ENCODE measurements around the gene DIAPH3.

The DIAPH3 gene

GRCh38 chr13:60155978-60156377 lies 7.8 kb downstream of the DIAPH3 start:
- DNase-seq: peak; percentile 51

DNA sequence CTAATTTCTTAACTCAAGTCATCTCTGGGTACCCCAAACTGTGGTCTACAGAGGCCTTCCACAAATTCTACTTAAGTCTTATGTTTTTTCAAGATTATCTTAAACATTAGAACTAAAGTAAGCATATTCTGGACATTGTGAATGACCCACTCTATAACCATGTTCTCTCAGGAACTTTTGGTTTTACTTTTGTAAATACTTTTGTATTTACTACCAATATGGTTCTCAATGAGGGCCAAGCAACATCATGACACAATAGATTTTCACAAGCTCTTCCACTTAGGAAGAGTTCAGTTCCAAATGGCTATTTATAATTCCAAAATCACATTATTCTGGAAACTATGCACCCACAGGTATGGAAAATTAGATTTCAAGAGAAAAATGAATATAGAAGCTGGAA lies 10.8 kb downstream of the DIAPH3 start:
- DNase-seq: no peak

- peak; percentile 38 for DNase-seq
Measured at GRCh38 chr13:60152114-60152513, 11.6 kb downstream of the DIAPH3 start.

GRCh38 chr13:60150538-60150937 lies 13.2 kb downstream of the DIAPH3 start:
- peak; percentile 41 for DNase-seq

DNA sequence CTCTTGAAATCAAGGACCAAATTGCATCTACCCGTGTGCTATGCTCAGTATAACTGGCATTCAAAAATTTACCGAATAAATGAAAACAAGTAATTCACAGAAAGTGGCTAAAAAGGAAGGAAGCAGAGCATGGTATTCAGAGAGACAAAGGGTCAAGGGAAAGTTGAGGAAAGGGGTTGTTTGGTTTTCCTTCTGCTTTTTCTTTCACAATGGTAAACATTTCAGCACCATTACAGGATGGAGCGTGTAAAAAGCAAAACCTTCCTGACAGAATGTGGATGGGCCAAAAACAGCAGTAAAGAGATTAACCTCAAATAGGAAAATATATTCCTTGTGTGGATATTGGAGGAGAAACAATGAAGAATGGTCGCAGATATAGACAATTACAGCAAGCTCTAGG lies 14.8 kb downstream of the DIAPH3 start:
- no peak for DNase-seq

GRCh38 chr13:60147361-60147760 lies 16.4 kb downstream of the DIAPH3 start:
- no peak for DNase-seq

DNA sequence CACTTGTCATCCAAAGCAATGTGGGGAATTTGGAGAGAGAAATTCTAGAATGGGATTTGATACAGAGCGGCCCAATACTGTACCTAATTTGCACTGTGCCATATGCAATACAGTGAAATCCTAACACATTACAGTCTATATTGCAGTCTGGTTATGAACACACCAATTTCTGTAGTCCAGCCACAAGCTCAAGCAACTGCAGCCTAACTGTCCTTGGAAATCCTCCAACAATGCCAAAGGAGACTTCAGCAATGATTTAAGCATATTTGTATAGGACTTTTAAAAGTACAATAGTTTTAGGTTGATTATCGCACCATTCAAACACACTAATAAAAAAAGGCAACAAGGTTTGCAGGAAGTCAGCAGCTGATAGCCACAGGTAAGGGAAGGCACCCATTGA lies 17.3 kb downstream of the DIAPH3 start:
- peak; percentile 31 for DNase-seq

DNA sequence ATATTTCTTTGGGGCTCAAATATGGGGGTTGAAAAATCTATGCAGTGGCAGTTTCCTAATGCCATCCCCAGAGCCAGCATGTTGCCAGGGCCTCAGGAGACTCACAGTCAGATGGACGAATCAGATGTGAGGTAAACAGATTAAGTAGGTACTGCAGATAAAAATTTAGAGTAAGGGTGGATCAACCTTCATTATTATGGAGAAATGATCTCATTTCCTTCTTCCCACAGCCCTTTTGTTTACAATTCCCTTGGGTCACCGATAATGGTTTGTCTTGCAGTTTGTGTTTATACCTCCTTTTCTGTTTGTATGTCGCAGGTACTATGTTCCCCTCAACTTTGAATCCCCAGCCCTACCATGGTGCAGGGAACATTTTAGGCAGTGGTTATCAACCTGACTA lies 20.0 kb downstream of the DIAPH3 start:
- peak; percentile 90 for DNase-seq

- DNase-seq: no peak
Measured at GRCh38 chr13:60139272-60139671, 24.5 kb downstream of the DIAPH3 start.

GRCh38 chr13:60138674-60139073 lies 25.1 kb downstream of the DIAPH3 start:
- no peak for DNase-seq

GRCh38 chr13:60137911-60138560 lies 25.7 kb downstream of the DIAPH3 start:
- DNase-seq: no peak

DNA sequence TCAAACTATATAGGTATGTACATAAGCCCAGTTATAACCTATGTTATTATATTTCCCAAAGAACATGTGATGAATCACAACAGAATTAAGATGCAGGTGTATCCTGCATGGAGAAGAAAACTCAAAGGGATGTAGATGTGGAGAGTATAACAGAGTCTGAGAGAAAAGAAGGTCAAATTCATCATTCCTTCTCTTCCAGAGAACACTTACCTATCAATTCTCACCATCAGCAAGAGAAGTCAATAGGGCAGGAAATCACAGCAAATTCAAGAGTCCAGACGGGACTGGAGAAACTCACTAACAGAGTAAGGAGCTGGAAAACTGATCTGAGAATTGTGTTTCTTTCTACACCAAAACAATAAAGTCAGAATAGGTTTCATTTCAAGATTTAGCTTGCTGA lies 28.4 kb downstream of the DIAPH3 start:
- DNase-seq: no peak

GRCh38 chr13:60134376-60134775 lies 29.4 kb downstream of the DIAPH3 start:
- peak; percentile 16 for DNase-seq

- DNase-seq: no peak
Measured at GRCh38 chr13:60121337-60121687, 42.4 kb downstream of the DIAPH3 start.

DNA sequence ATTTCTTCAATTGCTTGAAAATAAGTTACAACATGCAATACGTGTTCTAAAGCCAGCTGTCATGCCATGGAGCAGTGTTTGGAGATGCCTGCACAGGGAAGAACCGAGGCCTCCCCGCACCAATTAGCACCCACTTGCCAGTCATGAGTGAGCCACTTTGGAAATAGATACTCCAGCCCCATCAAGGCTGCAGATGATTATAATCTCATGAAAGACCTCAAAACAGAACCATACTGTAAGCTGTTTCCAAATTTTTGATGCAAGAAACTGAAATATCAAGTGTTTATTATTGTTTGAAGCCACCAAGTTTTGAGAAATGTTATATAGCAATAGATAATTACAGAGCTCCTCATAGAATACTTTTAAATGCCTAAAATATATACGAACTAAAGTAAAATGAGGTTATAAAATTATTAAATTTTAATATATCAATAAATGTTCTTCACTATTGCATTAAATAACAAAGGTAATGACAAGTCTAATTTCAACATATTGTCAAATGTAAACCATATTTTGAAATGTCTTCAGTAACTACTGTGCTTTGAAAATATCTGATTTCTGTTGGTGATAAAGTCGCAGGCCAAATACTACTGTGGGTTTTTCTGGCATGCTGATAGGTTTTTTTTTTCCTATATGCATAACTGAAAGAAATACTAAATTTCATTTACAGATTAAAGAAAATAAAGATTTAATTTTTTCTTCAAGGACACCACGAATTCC lies 43.0 kb downstream of the DIAPH3 start:
- DNase-seq: no peak

- DNase-seq: no peak
Measured at GRCh38 chr13:60118696-60119400, 44.9 kb downstream of the DIAPH3 start.

DNA sequence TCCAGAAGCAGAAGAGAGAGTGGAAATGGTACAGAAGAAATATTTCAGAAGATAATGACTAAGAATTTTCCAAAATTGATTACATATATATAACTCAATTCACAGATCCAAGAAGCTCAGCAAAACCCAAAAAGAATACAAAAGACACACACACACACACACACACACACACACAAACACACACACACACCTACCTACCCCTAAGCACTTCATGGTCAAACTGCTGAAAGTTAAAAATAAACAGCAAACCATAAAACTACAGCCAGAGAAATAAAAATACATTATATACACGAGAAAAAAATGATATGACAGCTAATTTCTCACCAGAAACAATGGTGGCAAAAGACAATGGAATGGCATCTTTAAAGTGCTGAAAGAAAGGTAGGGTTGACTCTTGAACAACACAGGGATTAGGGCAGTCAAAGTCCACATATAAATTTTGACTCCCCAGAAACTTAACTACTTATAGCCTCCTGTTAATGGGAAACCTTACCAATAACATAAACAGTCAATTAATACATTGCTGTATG lies 49.2 kb downstream of the DIAPH3 start:
- DNase-seq: no peak

DNA sequence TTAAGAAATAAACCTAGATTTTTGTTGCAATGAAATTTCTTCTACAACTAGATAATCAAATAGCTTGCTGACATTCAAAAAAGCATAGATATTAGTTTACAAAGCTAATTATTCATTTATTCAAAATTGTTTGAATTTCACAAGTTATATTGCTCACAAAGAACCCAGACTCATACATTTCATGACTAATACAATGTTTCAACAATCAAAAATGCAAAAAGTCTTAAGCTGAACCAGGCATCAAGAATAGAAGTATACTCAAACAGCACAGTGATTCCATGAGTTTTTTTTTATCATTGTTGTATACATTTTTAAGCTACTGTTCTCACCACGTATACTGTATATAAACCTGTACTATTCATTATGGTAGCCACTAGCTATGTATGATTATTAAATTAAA lies 51.0 kb downstream of the DIAPH3 start:
- no peak for DNase-seq

DNA sequence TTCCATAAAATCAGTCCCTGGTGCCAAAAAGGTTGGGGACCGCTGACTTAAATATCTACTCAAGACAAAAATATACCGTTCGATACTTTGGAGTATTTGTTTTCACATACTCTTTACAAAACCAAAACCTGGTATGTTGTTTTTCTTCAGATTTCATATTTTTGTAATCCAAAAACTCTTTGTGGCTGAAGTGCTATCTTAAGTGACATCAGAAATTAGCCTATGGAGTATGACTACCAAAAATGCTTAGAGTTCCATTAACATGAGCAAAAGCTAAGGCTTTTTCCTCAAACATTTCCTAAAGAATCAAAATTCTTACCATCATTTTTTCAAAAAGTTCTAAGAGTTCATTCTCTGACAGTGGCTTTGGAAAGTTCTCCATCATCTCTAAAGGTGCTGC lies 52.0 kb downstream of the DIAPH3 start:
- DNase-seq: no peak

DNA sequence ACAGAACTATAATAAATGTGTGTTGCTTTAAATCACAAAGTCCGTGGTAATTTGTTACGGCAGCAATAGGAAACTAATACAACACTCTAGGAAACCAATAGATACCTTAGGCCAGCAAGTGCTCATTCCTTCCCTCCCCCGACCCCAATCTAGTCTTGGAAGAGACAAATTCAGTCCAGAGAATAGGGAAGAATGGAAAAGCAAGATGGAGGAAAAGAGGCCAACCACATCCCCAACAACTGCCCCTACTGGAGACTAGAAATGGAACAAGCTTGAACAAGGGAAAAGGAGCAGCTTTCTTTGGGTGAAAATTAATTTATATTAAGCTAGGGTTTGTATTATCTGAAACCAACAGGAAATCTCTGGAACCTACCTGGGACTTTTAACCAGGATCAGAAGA lies 54.4 kb downstream of the DIAPH3 start:
- DNase-seq: no peak

DNA sequence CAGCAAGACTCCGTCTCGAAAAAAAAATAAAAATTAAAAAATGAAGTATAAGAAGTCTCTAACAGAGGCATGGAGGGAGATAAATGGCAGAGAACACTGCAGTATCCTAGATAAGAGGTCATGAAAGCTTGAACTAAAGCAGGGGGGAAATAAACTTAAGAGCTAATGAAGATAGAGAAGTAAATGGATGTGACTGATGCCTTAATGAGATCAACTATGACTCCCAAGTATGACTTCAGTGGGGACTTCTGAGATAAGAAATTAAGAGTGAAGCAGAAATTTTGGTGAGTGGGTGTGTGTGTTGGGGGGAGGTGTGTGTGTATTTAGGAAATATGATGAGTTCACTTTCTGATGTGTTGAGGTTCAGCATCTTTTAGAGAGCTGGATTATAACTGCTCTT lies 55.1 kb downstream of the DIAPH3 start:
- DNase-seq: no peak

- DNase-seq: no peak
Measured at GRCh38 chr13:60099631-60100420, 63.9 kb downstream of the DIAPH3 start.

DNA sequence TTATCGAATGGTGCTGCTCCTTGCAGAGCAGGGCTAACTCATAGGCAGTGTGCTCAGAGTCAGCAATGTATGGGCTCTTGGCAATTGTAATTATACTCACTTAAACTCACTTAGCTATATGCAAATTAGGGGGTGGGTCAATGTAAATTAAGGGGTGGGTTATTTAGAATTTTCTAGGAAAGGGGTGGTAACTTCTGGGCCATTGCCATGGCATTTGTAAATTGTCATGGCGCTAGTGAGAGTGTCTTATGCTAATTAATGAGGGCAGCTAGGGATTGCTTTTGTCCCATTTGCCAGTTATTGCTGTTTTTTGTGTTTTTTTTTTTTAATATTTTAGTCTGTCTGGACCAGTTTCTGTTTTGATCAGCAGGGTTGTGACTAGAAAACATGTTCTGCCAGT lies 68.4 kb downstream of the DIAPH3 start:
- peak; percentile 64 for DNase-seq

Data from NCI-H69 (cell line).